BJ (cell line): ENCODE measurements around the gene CHID1. TPM values are rescaled to one million over a fixed set of nuclear protein-coding genes. Genes with fewer than 3 reads are reported as not detected.
A peak's percentile ranks its signal among the peaks of the same experiment; 100 is the strongest.

Experiments used
- CTCF ChIA-PET: fragments of 350-600 bp; formaldehyde crosslinking; extraction: SDS; loops from one replicate; lab custom pipeline; 2021; ENCODE audit warnings: antibody characterized with exemption, inconsistent platforms; lab: Yijun Ruan, JAX
- POLR2A ChIA-PET: fragments of 300-600 bp; sonication (Branson Sonifier 250); formaldehyde crosslinking; extraction: SDS; loops from one replicate; lab custom pipeline; 2021; ENCODE audit warnings: antibody characterized with exemption; lab: Charles Lee
- DNase-seq: peaks from one replicate; pipeline ENCODE4 v3.0.0-alpha.2; 2011; ENCODE audit warnings: low read depth
- H3K27me3 ChIP-seq: 2 replicates; pipeline ENCODE4 v1.6.0; 2011; ENCODE audit warnings: low read length; ENCODE audit not compliant: control insufficient read depth, insufficient read depth
- H3K36me3 ChIP-seq: 2 replicates; pipeline ENCODE4 v1.5.1; 2011; ENCODE audit warnings: low read length; ENCODE audit not compliant: control insufficient read depth, insufficient read depth
- H3K4me3 ChIP-seq: 2 replicates; pipeline ENCODE4 v1.5.1; 2011; ENCODE audit warnings: low read depth, mild to moderate bottlenecking, control low read depth, low read length
- polyA plus RNA-seq: library from polyadenylated mRNA; depleted of rRNA; stranded (reverse); fragments of >200 nt; gene quantifications from 2 replicates; pipeline ENCODE4 v1.2.3, GENCODE V29; 2011
- TF ChIP-seq, protein P1 (sequence below): IDR thresholded peaks from 2 replicates; pipeline ENCODE4 v1.5.1; 2011; ENCODE audit warnings: low read depth, mild to moderate bottlenecking, control low read depth, inconsistent platforms, low read length, moderate library complexity; ENCODE audit not compliant: insufficient read depth

CHID1 gene
- polyA plus RNA-seq, 1 experiment = 178 TPM

DNA sequence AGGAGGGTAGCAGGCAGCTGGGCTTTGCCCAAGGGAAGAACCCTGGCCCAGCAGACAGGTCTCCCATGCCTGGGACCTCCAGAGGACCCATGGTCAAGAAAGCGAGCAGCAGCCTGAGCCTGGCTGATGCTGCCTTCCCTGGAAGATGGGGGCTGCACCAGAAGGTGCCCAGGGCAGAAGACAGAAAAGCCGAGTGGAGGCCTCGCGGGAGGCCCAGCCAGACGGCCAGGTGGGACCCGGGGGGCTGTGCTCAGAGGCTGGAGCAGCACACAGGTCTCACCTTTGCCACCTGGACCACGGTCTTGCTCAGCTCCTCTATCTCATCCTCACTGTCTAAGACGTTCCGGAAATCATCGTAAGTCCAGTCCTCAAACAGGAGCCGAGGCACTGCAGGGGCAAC, 10.9 kb downstream of the CHID1 start:
- no peak overlapping the region for H3K4me3 ChIP-seq
- H3K27me3 ChIP-seq = no peaks in the 10 kb centered on the region
- no peak for DNase-seq
- TF ChIP-seq, protein P1, sequence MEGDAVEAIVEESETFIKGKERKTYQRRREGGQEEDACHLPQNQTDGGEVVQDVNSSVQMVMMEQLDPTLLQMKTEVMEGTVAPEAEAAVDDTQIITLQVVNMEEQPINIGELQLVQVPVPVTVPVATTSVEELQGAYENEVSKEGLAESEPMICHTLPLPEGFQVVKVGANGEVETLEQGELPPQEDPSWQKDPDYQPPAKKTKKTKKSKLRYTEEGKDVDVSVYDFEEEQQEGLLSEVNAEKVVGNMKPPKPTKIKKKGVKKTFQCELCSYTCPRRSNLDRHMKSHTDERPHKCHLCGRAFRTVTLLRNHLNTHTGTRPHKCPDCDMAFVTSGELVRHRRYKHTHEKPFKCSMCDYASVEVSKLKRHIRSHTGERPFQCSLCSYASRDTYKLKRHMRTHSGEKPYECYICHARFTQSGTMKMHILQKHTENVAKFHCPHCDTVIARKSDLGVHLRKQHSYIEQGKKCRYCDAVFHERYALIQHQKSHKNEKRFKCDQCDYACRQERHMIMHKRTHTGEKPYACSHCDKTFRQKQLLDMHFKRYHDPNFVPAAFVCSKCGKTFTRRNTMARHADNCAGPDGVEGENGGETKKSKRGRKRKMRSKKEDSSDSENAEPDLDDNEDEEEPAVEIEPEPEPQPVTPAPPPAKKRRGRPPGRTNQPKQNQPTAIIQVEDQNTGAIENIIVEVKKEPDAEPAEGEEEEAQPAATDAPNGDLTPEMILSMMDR = no peak
- ChIA-PET POLR2A (no interaction called here), CTCF (interaction anchor here (2.0 kb wide), 1 partner anchor 152 kb away, joined by 7 read pairs; no protein-coding TSS in a partner anchor)
- H3K36me3 ChIP-seq = peaks cover 48% of the 10 kb centered on the region

DNA sequence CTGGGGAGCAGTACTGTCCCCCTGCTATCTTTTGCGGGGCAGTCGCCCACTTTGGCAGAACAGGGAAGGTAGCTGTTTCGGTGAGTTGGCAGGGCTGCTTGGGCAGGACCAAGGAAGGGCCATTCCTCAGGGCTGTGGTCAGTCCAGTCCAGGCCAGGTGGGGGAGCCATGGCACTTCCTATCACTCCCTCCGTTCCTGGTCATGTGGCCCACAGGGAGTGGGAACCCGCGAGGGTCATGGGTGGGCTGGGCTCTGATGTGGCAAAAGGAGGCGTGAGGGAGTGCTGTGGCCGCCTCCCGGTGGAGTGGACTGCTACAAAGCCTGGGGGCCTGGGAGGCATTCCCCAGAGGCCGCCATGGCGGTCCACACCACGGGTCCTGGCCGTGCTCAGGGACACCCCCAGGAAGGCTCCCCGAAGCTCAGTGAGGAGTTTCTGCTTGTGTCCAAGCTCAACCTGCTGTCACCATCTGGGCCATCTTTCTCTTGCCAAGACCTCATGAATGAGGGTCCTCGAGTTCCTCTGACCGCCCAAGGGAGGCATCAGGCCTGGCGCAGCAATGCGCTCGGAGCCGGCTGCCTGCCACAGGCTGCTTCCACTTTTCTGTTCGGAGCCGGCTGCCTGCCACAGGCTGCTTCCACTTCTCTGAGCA, 11.9 kb downstream of the CHID1 start:
- H3K36me3 ChIP-seq = peaks cover 40% of the 10 kb centered on the region
- no peak for DNase-seq
- POLR2A ChIA-PET = no interaction called here

DNA sequence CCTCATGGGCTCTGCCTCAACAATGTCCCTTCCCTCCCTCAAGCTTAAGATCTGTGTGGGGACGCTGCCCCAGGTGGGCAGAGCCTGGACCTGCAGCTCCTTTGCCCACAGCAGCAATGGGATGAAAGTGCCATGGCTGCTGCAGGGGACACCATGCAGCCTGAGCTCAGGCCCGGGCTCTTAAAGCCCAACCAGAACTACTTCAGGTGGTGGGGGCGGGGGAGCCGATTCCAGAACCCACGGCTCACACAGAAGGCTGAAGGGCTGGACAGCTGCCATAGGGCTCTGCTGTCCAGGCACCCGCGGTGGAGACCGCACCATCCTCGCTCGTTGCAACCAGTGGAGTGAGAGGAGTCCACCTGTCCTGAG, 12.5 kb downstream of the CHID1 start:
- ChIA-PET POLR2A (no interaction called here), CTCF (interaction anchor here (0.7 to 2.0 kb wide), 6 partner anchors 10 to 153 kb away, joined by 3 to 7 read pairs (median 4); no protein-coding TSS in a partner anchor)
- peaks cover 38% of the 10 kb centered on the region for H3K36me3 ChIP-seq
- TF ChIP-seq, protein P1 = peak; percentile 38
- no peak for DNase-seq
- no peaks in the 10 kb centered on the region for H3K27me3 ChIP-seq
- no peak overlapping the region for H3K4me3 ChIP-seq

More for the DNA sequence above, 11.9 kb downstream of the CHID1 start:
- no peaks in the 10 kb centered on the region for H3K27me3 ChIP-seq
- CTCF ChIA-PET = interaction anchor here (0.7 to 2.0 kb wide), 6 partner anchors 10 to 153 kb away, joined by 3 to 7 read pairs (median 4); no protein-coding TSS in a partner anchor
- no peak overlapping the region for H3K4me3 ChIP-seq
- TF ChIP-seq, protein P1 = peak; percentile 33

DNA sequence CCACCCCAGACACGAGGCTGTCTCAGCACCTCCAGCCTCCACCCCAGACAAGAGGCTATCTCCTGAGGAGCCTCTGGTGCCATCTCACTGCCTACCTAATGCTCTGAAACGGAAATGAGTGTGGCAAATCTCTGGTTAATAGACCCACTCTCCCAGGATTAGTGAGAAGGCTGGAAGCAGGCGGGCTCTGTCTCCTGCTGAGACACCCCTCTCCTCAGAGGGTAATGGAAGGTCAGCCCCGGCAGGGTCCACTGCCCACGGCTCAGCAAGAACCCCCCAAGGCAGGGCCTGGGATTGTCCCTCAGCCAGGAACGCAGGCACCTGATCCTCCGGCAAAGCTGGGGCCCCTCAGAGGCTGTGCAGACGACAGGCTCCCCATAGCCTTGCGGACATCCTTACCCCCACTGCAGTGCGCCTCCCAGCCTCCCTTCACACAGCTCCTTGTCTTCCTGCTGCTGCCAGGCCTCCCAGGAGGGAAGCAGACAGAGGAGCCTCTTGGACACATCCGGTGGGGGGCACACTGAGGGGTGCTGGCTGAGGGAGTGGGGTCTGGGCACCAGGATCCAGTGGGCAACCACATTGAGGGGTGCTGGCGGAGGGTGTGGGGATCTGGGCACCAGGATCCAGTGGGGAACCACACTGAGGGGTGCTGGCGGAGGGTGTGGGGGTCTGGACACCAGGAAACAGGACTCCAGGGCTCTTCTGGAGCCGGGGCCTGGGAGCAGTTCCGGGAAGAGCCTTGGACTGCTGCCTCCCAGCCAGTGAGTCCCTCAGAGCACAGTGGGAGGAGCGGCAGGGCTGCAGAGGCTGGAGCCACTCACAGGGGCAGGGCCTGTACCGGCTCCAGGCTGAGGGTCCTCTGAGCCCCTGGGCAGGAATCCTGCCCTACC, 13.1 kb downstream of the CHID1 start:
- ChIA-PET CTCF (interaction anchor here (0.7 to 2.0 kb wide), 6 partner anchors 9 to 154 kb away, joined by 3 to 7 read pairs (median 4); no protein-coding TSS in a partner anchor), POLR2A (no interaction called here)
- TF ChIP-seq, protein P1 = no peak
- Histone ChIP-seq H3K4me3 (no peak overlapping the region), H3K27me3 (no peaks in the 10 kb centered on the region), H3K36me3 (peaks cover 32% of the 10 kb centered on the region)
- DNase-seq = no peak
